ENCODE data around the gene CMTM6.

- TF ChIP-seq CTCF (IDR thresholded peaks at IDR 0.05) (no peak), FOSL2 (IDR thresholded peaks at IDR 0.05) (no peak), FOSL2 (CRISPR knock-in tag; IDR thresholded peaks at IDR 0.05) (no peak), RAD21 (conservative IDR thresholded peaks at IDR 0.05 in 1 of 2, IDR thresholded peaks at IDR 0.05 in 1 of 2) (no peak)
Observed at GRCh38 chr3:32525720-32526119, 23.1 kb upstream of the CMTM6 start.
